Measurements from ENCODE around the gene SYNDIG1. TPM values are rescaled to one million over a fixed set of nuclear protein-coding genes. Genes with fewer than 3 reads are reported as not detected.

SYNDIG1 gene
- polyA plus RNA-seq, 1 donor = 4.9 TPM

- no peak for DNase-seq (ENCODE audit: low read depth)
Observed at GRCh38 chr20:24446811-24447210, 22.6 kb upstream of the SYNDIG1 start.

- no peak for DNase-seq (ENCODE audit: low read depth)
Observed at GRCh38 chr20:24448170-24448569, 21.3 kb upstream of the SYNDIG1 start.

- no peak for DNase-seq (ENCODE audit: low read depth)
Observed at GRCh38 chr20:24449026-24449720, 20.3 kb upstream of the SYNDIG1 start.

- DNase-seq (ENCODE audit: low read depth) = no peak
Observed at GRCh38 chr20:24450177-24450576, 19.3 kb upstream of the SYNDIG1 start.

- no peak for DNase-seq (ENCODE audit: low read depth)
Observed at GRCh38 chr20:24450624-24451376, 18.6 kb upstream of the SYNDIG1 start.

GRCh38 chr20:24451428-24451827, 18.0 kb upstream of the SYNDIG1 start:
- no peak for DNase-seq (ENCODE audit: low read depth)

- DNase-seq (ENCODE audit: low read depth) = no peak
Observed at GRCh38 chr20:24452016-24452415, 17.4 kb upstream of the SYNDIG1 start.

- no peak for DNase-seq (ENCODE audit: low read depth)
Observed at GRCh38 chr20:24452498-24453127, 16.8 kb upstream of the SYNDIG1 start.

GRCh38 chr20:24453869-24454268, 15.6 kb upstream of the SYNDIG1 start:
- no peak for DNase-seq (ENCODE audit: low read depth)

- no peak for DNase-seq (ENCODE audit: low read depth)
Observed at GRCh38 chr20:24455081-24455480, 14.3 kb upstream of the SYNDIG1 start.

- no peak for DNase-seq (ENCODE audit: low read depth)
Observed at GRCh38 chr20:24456398-24456781, 13.0 kb upstream of the SYNDIG1 start.

GRCh38 chr20:24458436-24458835, 11.0 kb upstream of the SYNDIG1 start:
- DNase-seq (ENCODE audit: low read depth) = no peak

GRCh38 chr20:24459733-24460132, 9.7 kb upstream of the SYNDIG1 start:
- no peak for DNase-seq (ENCODE audit: low read depth)

- no peak for DNase-seq (ENCODE audit: low read depth)
Observed at GRCh38 chr20:24460712-24461111, 8.7 kb upstream of the SYNDIG1 start.

GRCh38 chr20:24461848-24462247, 7.6 kb upstream of the SYNDIG1 start:
- no peak for DNase-seq (ENCODE audit: low read depth)

- DNase-seq (ENCODE audit: low read depth) = no peak
Observed at GRCh38 chr20:24462460-24463010, 6.9 kb upstream of the SYNDIG1 start.

- no peak for DNase-seq (ENCODE audit: low read depth)
Observed at GRCh38 chr20:24465159-24465558, 4.3 kb upstream of the SYNDIG1 start.

- no peak for DNase-seq (ENCODE audit: low read depth)
Observed at GRCh38 chr20:24465730-24466129, 3.7 kb upstream of the SYNDIG1 start.

- no peak for DNase-seq (ENCODE audit: low read depth)
Observed at GRCh38 chr20:24468401-24469115, 871 bp upstream of the SYNDIG1 start.

GRCh38 chr20:24469894-24470745, 691 bp downstream of the SYNDIG1 start:
- no peak for DNase-seq (ENCODE audit: low read depth)

Data from forelimb muscle (tissue), 1 donor.